ENCODE measurements around the gene ARHGAP23. TPM values are rescaled to one million over a fixed set of nuclear protein-coding genes. Genes with fewer than 3 reads are reported as not detected.
A peak's percentile ranks its signal among the peaks of the same experiment; 100 is the strongest.
"Not testable (repeated sequence)": the region's sequence is repeated elsewhere in the genome, so short reads cannot be mapped to it uniquely, and the experiment has no call there.

ARHGAP23 gene
- total RNA-seq, 2 donors from 2014 or later = 9.4 to 18.0 TPM

DNA sequence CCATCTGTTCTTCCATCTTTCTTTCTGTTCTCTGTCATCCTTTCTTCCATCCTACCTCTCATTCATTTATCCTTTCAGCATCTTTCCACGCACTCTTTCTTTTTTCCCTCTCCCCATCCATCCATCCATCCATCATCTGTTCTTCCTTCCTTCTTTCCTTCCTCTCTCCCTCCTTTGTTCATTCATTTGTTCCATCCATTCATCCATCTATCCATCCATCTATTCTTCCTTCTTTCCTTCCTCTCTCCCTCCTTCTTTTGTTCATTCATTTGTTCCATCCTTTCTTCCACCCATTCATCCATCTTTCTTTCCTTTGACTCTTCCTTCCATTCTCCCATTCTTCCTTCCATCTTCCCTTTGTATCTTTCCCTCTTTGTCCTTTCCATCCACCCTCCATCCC, 39.2 kb downstream of the ARHGAP23 start:
- no peak overlapping the region for H3K9ac ChIP-seq (ENCODE audit: extremely low read depth, low read length, poor library complexity, severe bottlenecking)
- peaks cover 3% of the 10 kb centered on the region for H3K36me3 ChIP-seq (ENCODE audit: control insufficient read depth, insufficient read depth, low read length)
- H3K36me3 Mint-ChIP-seq (ENCODE audit: low read depth) = peaks cover 16% of the 10 kb centered on the region
- no peaks in the 10 kb centered on the region for H3K9me3 Mint-ChIP-seq
- H3K4me3 ChIP-seq (ENCODE audit: low read length) = no peak overlapping the region
- H3K27me3 ChIP-seq (ENCODE audit: control insufficient read depth, insufficient read depth, low read length, poor library complexity, severe bottlenecking) = no peaks in the 10 kb centered on the region
- 89 to 94% methylated on average over 1 of the region's 1 CpG for WGBS, 2 experiments (ENCODE audit: insufficient coverage in 1 of 2, insufficient read length in 1 of 2)
- DNase-seq = no peak
- no peak overlapping the region for H3K27ac ChIP-seq (ENCODE audit: low read depth, low read length)
- no peak for TF ChIP-seq CTCF (conservative IDR thresholded peaks at IDR 0.05)
- no peaks in the 10 kb centered on the region for H3K27me3 Mint-ChIP-seq (ENCODE audit: insufficient read depth)
- H3K27ac Mint-ChIP-seq = no peak overlapping the region
- H3K9me3 ChIP-seq (ENCODE audit: control insufficient read depth, low read length) = no peaks in the 10 kb centered on the region
- peaks cover 12% of the 10 kb centered on the region for H3K4me1 Mint-ChIP-seq
- H3K4me3 Mint-ChIP-seq = no peak overlapping the region
- no peaks in the 10 kb centered on the region for H3K4me1 ChIP-seq (ENCODE audit: control insufficient read depth, insufficient read depth, low read length)

DNA sequence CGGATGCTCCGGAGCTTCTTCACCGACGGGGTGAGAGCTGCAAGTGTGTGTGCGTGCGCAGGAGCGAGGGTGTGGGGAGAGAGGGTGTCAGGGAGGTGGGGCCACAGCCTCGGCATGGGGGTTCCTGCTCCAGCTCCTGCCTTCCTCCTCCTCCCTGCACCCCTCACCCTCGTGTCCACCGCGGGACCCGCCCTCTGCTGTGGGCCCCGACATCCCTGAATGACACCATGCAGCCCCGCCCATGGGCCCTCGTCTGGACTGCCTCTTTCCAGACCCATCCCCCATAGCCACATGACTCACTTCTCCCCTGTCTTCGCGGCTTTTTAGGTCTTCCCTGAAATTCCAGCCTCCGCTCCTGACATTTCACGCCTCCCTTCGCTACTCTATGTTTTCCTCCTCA, 41.6 kb downstream of the ARHGAP23 start:
- no peak overlapping the region for H3K27ac ChIP-seq (ENCODE audit: low read depth, low read length)
- no peaks in the 10 kb centered on the region for H3K4me1 ChIP-seq (ENCODE audit: control insufficient read depth, insufficient read depth, low read length)
- no peak for TF ChIP-seq CTCF (conservative IDR thresholded peaks at IDR 0.05)
- no peak overlapping the region for H3K9ac ChIP-seq (ENCODE audit: extremely low read depth, low read length, poor library complexity, severe bottlenecking)
- Mint-ChIP-seq H3K27ac (no peak overlapping the region), H3K9me3 (no peaks in the 10 kb centered on the region), H3K36me3 (ENCODE audit: low read depth) (peaks cover 11% of the 10 kb centered on the region), H3K4me1 (peaks cover 12% of the 10 kb centered on the region), H3K4me3 (no peak overlapping the region), H3K27me3 (ENCODE audit: insufficient read depth) (no peaks in the 10 kb centered on the region)
- H3K27me3 ChIP-seq (ENCODE audit: control insufficient read depth, insufficient read depth, low read length, poor library complexity, severe bottlenecking) = no peaks in the 10 kb centered on the region
- H3K9me3 ChIP-seq (ENCODE audit: control insufficient read depth, low read length) = no peaks in the 10 kb centered on the region
- peak; percentile 86 for DNase-seq
- H3K4me3 ChIP-seq (ENCODE audit: low read length) = no peak overlapping the region
- no peaks in the 10 kb centered on the region for H3K36me3 ChIP-seq (ENCODE audit: control insufficient read depth, insufficient read depth, low read length)
- WGBS, 2 experiments (ENCODE audit: insufficient coverage in 1 of 2, insufficient read length in 1 of 2) = 77 to 86% methylated on average over 7 to 20 of the region's 20 CpGs

DNA sequence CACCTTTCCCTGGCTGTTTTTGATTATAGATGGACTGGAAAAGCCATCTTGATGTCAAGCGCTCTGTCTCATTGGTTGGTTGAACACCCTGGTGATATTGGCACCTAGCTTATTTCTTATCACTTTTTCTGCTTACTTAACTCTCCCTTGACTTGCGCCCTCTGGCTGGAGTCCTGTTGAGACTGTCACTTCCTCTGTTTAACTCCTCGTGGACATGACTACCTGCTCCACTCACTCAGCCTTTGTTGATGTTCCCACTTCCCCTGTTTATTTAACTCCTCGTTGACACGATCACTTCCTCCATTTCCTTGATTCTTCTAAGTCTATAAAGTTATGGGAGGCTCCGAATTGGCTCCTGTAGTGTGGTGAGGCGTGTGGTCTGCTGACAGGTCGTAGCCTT, 43.0 kb downstream of the ARHGAP23 start:
- not testable (repeated sequence) for H3K27me3 ChIP-seq (ENCODE audit: control insufficient read depth, insufficient read depth, low read length, poor library complexity, severe bottlenecking); H3K9me3 Mint-ChIP-seq; DNase-seq; H3K27me3 Mint-ChIP-seq (ENCODE audit: insufficient read depth); H3K9ac ChIP-seq (ENCODE audit: extremely low read depth, low read length, poor library complexity, severe bottlenecking); H3K36me3 ChIP-seq (ENCODE audit: control insufficient read depth, insufficient read depth, low read length); H3K4me3 Mint-ChIP-seq; H3K9me3 ChIP-seq (ENCODE audit: control insufficient read depth, low read length); H3K4me1 ChIP-seq (ENCODE audit: control insufficient read depth, insufficient read depth, low read length); H3K4me3 ChIP-seq (ENCODE audit: low read length); H3K27ac ChIP-seq (ENCODE audit: low read depth, low read length); H3K4me1 Mint-ChIP-seq; H3K27ac Mint-ChIP-seq
- TF ChIP-seq CTCF (conservative IDR thresholded peaks at IDR 0.05) = peak; percentile 26
- peaks cover 11% of the 10 kb centered on the region for H3K36me3 Mint-ChIP-seq (ENCODE audit: low read depth)
- 90 to 91% methylated on average over 4 to 8 of the region's 8 CpGs for WGBS, 2 experiments (ENCODE audit: insufficient coverage in 1 of 2, insufficient read length in 1 of 2)

All from endodermal cell (in vitro differentiated cells).